H1 (cell line): ENCODE measurements around the gene KSR2. TPM values are rescaled to one million over a fixed set of nuclear protein-coding genes. Genes with fewer than 3 reads are reported as not detected.

Source experiments
- CTCF ChIA-PET: fragments of 300-600 bp; sonication (Branson Sonifier 250); formaldehyde crosslinking; loops from one replicate; lab custom pipeline; 2021; ENCODE audit not compliant: partially characterized antibody; lab: Charles Lee
- POLR2A ChIA-PET: fragments of 300-600 bp; sonication (Branson Sonifier 250); formaldehyde crosslinking; loops from one replicate; lab custom pipeline; 2021; ENCODE audit warnings: inconsistent platforms; ENCODE audit not compliant: partially characterized antibody; lab: Charles Lee
- DNase-seq, 2 experiments: peaks; one replicate each; pipeline versions ENCODE4 v3.0.0 to v3.0.0-alpha.2; 2010 to 2022; ENCODE audit warnings: low spot score in 2 of 2, low read depth in 1 of 2, mixed read lengths in 1 of 2
- FAIRE-seq: peaks from 2 replicates; lab custom pipeline; 2011; peaks lifted over from hg19 to GRCh38; lab: Jason Lieb, UNC
- H2AFZ ChIP-seq: 2 replicates; pipeline ENCODE4 v1.8.1; 2012; ENCODE audit warnings: low read length, inconsistent platforms
- H2AK5ac ChIP-seq: 2 replicates; pipeline ENCODE4 v1.6.1; 2013; ENCODE audit warnings: low read depth, low read length
- H2BK120ac ChIP-seq: replicated peaks from 2 replicates; pipeline ENCODE3; 2013; ENCODE audit warnings: low read depth, low read length, inconsistent platforms
- H2BK12ac ChIP-seq: 2 replicates; pipeline ENCODE4 v1.6.1; 2013; ENCODE audit warnings: low read depth, low read length
- H2BK15ac ChIP-seq: 2 replicates; pipeline ENCODE4 v1.6.1; 2013; ENCODE audit warnings: low read length
- H2BK20ac ChIP-seq: 2 replicates; pipeline ENCODE4 v1.6.1; 2013; ENCODE audit warnings: low read length
- H2BK5ac ChIP-seq: 2 replicates; pipeline ENCODE4 v1.6.1; 2013; ENCODE audit warnings: low read depth, low read length
- H3K14ac ChIP-seq: 2 replicates; pipeline ENCODE4 v1.6.1; 2013; ENCODE audit warnings: inconsistent platforms; ENCODE audit not compliant: insufficient read length
- H3K18ac ChIP-seq: 2 replicates; pipeline ENCODE4 v1.6.1; 2013; ENCODE audit warnings: low read length; ENCODE audit errors: extremely low read depth
- H3K23ac ChIP-seq: 2 replicates; pipeline ENCODE4 v1.6.1; 2013; ENCODE audit warnings: inconsistent platforms; ENCODE audit not compliant: insufficient read length
- H3K23me2 ChIP-seq: 2 replicates; pipeline ENCODE4 v1.6.1; 2013; ENCODE audit warnings: low read depth, low read length
- H3K27ac ChIP-seq: 2 replicates; pipeline ENCODE4 v1.6.1; 2011; ENCODE audit warnings: low read depth, low read length, inconsistent platforms
- H3K27me3 ChIP-seq, 4 experiments: replicated peaks in 1 of 4; 1 replicate in 1 of 4; 2 replicates in 3 of 4; pipeline versions ENCODE4 v1.6.1 to v1.8.1; 2011 to 2013; ENCODE audit warnings: low read length in 3 of 4, mild to moderate bottlenecking in 3 of 4, inconsistent platforms in 2 of 4, mixed read lengths in 2 of 4, moderate library complexity in 1 of 4; ENCODE audit not compliant: control insufficient read depth in 3 of 4, insufficient read depth in 3 of 4; ENCODE audit errors: extremely low read depth in 1 of 4
- H3K36me3 ChIP-seq, 4 experiments: 2 replicates each; pipeline versions ENCODE4 v1.6.1 to v1.8.1; 2011 to 2013; ENCODE audit warnings: mild to moderate bottlenecking in 4 of 4, low read length in 3 of 4, moderate library complexity in 2 of 4, control low read depth in 1 of 4, inconsistent platforms in 1 of 4; ENCODE audit not compliant: insufficient read depth in 4 of 4, control insufficient read depth in 2 of 4
- H3K4ac ChIP-seq: replicated peaks from 2 replicates; pipeline ENCODE3; 2013; ENCODE audit warnings: low read length, low read depth, mixed read lengths, inconsistent platforms; ENCODE audit not compliant: insufficient read length
- H3K4me1 ChIP-seq, 4 experiments: replicated peaks in 1 of 4; 1 replicate in 1 of 4; 2 replicates in 3 of 4; pipeline versions ENCODE4 v1.6.1 to v1.8.1; 2011 to 2013; ENCODE audit warnings: low read length in 3 of 4, inconsistent platforms in 2 of 4, mixed read lengths in 1 of 4; ENCODE audit not compliant: insufficient read depth in 4 of 4, control insufficient read depth in 3 of 4
- H3K4me2 ChIP-seq, 2 experiments: 2 replicates each; pipeline versions ENCODE4 v1.6.1 to v1.8.1; 2011 to 2013; ENCODE audit warnings: low read depth in 2 of 2, low read length in 2 of 2, control low read depth in 1 of 2, inconsistent platforms in 1 of 2, mild to moderate bottlenecking in 1 of 2; ENCODE audit not compliant: insufficient read depth in 1 of 2
- H3K4me3 ChIP-seq, 4 experiments: fragments of 200-600, 300-600 bp in 1 of 4; sonication (generic), shearing (Covaris generic), sonication (Bioruptor Twin) in 1 of 4; 2 replicates each; pipeline versions ENCODE4 v1.5.1 to v1.8.1; 2011 to 2016; ENCODE audit warnings: low read length in 4 of 4, low read depth in 3 of 4, control low read depth in 2 of 4, inconsistent platforms in 2 of 4, mild to moderate bottlenecking in 2 of 4, mixed read lengths in 1 of 4, moderate library complexity in 1 of 4; ENCODE audit not compliant: insufficient read depth in 2 of 4; ENCODE audit errors: extremely low read depth in 1 of 4
- H3K56ac ChIP-seq: replicated peaks from 2 replicates; pipeline ENCODE3; 2013; ENCODE audit warnings: low read depth, mild to moderate bottlenecking, mixed read lengths, low read length, inconsistent platforms; ENCODE audit not compliant: insufficient read length
- H3K79me1 ChIP-seq: 2 replicates; pipeline ENCODE4 v1.6.1; 2013; ENCODE audit warnings: low read depth, low read length, control low read depth
- H3K79me2 ChIP-seq, 2 experiments: 2 replicates each; pipeline versions ENCODE4 v1.6.1 to v1.8.1; 2012 to 2013; ENCODE audit warnings: low read length in 2 of 2, mild to moderate bottlenecking in 2 of 2, inconsistent platforms in 1 of 2; ENCODE audit not compliant: insufficient read depth in 2 of 2, control insufficient read depth in 1 of 2
- H3K9ac ChIP-seq, 4 experiments: replicated peaks in 1 of 4; 1 replicate in 1 of 4; 2 replicates in 3 of 4; pipeline versions ENCODE4 v1.6.1 to v1.8.1; 2011 to 2013; ENCODE audit warnings: low read depth in 3 of 4, low read length in 3 of 4, control low read depth in 2 of 4, mild to moderate bottlenecking in 2 of 4, moderate library complexity in 2 of 4, inconsistent platforms in 1 of 4; ENCODE audit errors: extremely low read depth in 1 of 4
- H3K9me3 ChIP-seq, 2 experiments: 2 replicates each; pipeline versions ENCODE4 v1.6.1 to v1.8.1; 2012 to 2013; ENCODE audit warnings: mild to moderate bottlenecking in 2 of 2, moderate library complexity in 2 of 2, control low read depth in 1 of 2, inconsistent platforms in 1 of 2, low read depth in 1 of 2, low read length in 1 of 2, mixed read lengths in 1 of 2; ENCODE audit not compliant: insufficient read depth in 2 of 2
- H4K20me1 ChIP-seq, 2 experiments: replicated peaks in 1 of 2; 2 replicates each; pipeline versions ENCODE3 to v1.8.1; 2011 to 2013; ENCODE audit warnings: inconsistent platforms in 2 of 2, low read length in 2 of 2, mild to moderate bottlenecking in 1 of 2; ENCODE audit not compliant: insufficient read depth in 2 of 2, control insufficient read depth in 1 of 2
- H4K5ac ChIP-seq: 2 replicates; pipeline ENCODE4 v1.6.1; 2013; ENCODE audit warnings: low read length, low read depth, mixed read lengths, inconsistent platforms; ENCODE audit not compliant: insufficient read length
- H4K8ac ChIP-seq: 2 replicates; pipeline ENCODE4 v1.8.0; 2013; ENCODE audit warnings: mild to moderate bottlenecking, moderate library complexity, low read length, inconsistent platforms; ENCODE audit not compliant: insufficient read depth; ENCODE audit errors: extremely low read depth
- H4K91ac ChIP-seq: replicated peaks from 2 replicates; pipeline ENCODE3; 2013; ENCODE audit warnings: low read length, mixed read lengths, inconsistent platforms; ENCODE audit not compliant: insufficient read length
- E2F6 ChIP-seq: IDR thresholded peaks from 2 replicates; pipeline ENCODE4 v1.6.1; 2012; ENCODE audit warnings: inconsistent platforms
- GABPA ChIP-seq: IDR thresholded peaks from 2 replicates; pipeline ENCODE4 v1.6.1; 2011; ENCODE audit warnings: mild to moderate bottlenecking, low read length, moderate library complexity, borderline replicate concordance; ENCODE audit not compliant: insufficient read depth
- NRF1 ChIP-seq: IDR thresholded peaks from 2 replicates; pipeline ENCODE4 v1.6.1; 2011; ENCODE audit warnings: mild to moderate bottlenecking, low read depth, low read length, improper control_type of control experiment
- SIX5 ChIP-seq: IDR thresholded peaks from 2 replicates; pipeline ENCODE4 v1.6.1; 2011; ENCODE audit warnings: mild to moderate bottlenecking, low read depth, low read length
- WGBS, 2 experiments: shearing (Covaris generic) in 1 of 2; methylation state at CpG; one replicate each; pipeline versions ENCODE4 v1.1.6 to v1.1.7; 2013 to 2015; ENCODE audit warnings: low lambda C conversion rate in 2 of 2, mixed read lengths in 2 of 2, inconsistent platforms in 1 of 2, low coverage in 1 of 2, missing lambda C conversion rate in 1 of 2; ENCODE audit not compliant: insufficient replicate concordance in 2 of 2, insufficient coverage in 1 of 2, insufficient read length in 1 of 2; ENCODE audit errors: extremely low coverage in 1 of 2, missing lambda C conversion rate in 1 of 2; 5-methylcytosine and 5-hydroxymethylcytosine counted together
- polyA plus RNA-seq, 7 experiments: library from polyadenylated mRNA; depleted of rRNA in 3 of 7; stranded (reverse) in 5 of 7; unstranded in 2 of 7; fragments of >200 nt in 5 of 7; fragments of 200-250 nt in 2 of 7; gene quantifications; 1 replicate in 5 of 7; 2 replicates in 1 of 7; 4 replicates in 1 of 7; pipeline versions ENCODE4 v1.2.1 to v1.2.3, GENCODE V29; 2011 to 2013; ENCODE audit warnings: missing spikeins in 2 of 7, mixed read lengths in 2 of 7
- total RNA-seq: library from RNA; stranded (reverse); fragmentation: NEBNext Ultra II Directional; extraction: Animal tissue kit (Norgen Biotek cat#: 25700); gene quantifications from 2 replicates; pipeline ENCODE4 v1.2.1, GENCODE V29; 2021

KSR2 gene
- total and polyA plus RNA-seq, 2 of the 8 experiments (the other 6 are each of a cell fraction or from before 2014, with no cell fraction given), result 0.74 to 2.2 TPM

GRCh38 chr12:117703584-117703983, 265.2 kb downstream of the KSR2 start:
- H3K4ac ChIP-seq, result no peak overlapping the region
- 0 out of 4 replicates have a peak overlapping the region, but pooled peaks of 1 of the 2 experiments have one; percentile 14 for H3K4me2 ChIP-seq
- H2BK12ac ChIP-seq, result no peak overlapping the region
- no peak overlapping the region for H3K56ac ChIP-seq
- H3K27me3 ChIP-seq, result no peaks in the 10 kb centered on the region
- no peaks in the 10 kb centered on the region for H4K20me1 ChIP-seq
- no peak overlapping the region for H3K14ac ChIP-seq
- H3K9ac ChIP-seq, result no peak overlapping the region
- H2BK5ac ChIP-seq, result no peak overlapping the region
- CTCF ChIA-PET, result interaction anchor here (0.8 to 1.8 kb wide), 7 partner anchors 8 to 153 kb away, joined by 3 to 10 read pairs (median 4); no protein-coding TSS in a partner anchor
- H3K23me2 ChIP-seq, result no peaks in the 10 kb centered on the region; the same call in 1 of the 2 replicates
- no peaks in the 10 kb centered on the region; a peak in 1 of 8 replicates for H3K36me3 ChIP-seq
- DNase-seq (no peak), FAIRE-seq (no peak)
- no peak overlapping the region for H3K4me3 ChIP-seq
- no peak overlapping the region for H3K23ac ChIP-seq
- H2AFZ ChIP-seq, result no peak overlapping the region
- H3K4me1 ChIP-seq, result peaks cover 0 to 15% (median 2%) of the 10 kb centered on the region in 4 experiments; a peak in 4 of 7 replicates
- no peak overlapping the region for H2BK120ac ChIP-seq
- no peak overlapping the region for H3K18ac ChIP-seq
- no peak overlapping the region for H2BK15ac ChIP-seq
- no peak overlapping the region for H2AK5ac ChIP-seq
- no peak for TF ChIP-seq SIX5
- TF ChIP-seq NRF1, result no peak
- no peak for TF ChIP-seq E2F6
- TF ChIP-seq GABPA, result no peak
- TF ChIP-seq, all 59 proteins: peak for 0
- H4K8ac ChIP-seq, result no peak overlapping the region
- no peak overlapping the region for H4K5ac ChIP-seq
- POLR2A ChIA-PET, result interaction anchor here (1.2 to 1.3 kb wide), 2 partner anchors 8 to 12 kb away, joined by 3 to 7 read pairs; no protein-coding TSS in a partner anchor
- H4K91ac ChIP-seq, result no peak overlapping the region
- no peaks in the 10 kb centered on the region for H3K9me3 ChIP-seq
- no peaks in the 10 kb centered on the region for H3K79me1 ChIP-seq
- no peak overlapping the region for H3K27ac ChIP-seq
- 88% methylated on average over 4 of the region's 4 CpGs; no CpG with 5 or more reads in 1 of the 2 experiments for WGBS, 2 experiments
- H2BK20ac ChIP-seq, result no peak overlapping the region
- no peaks in the 10 kb centered on the region for H3K79me2 ChIP-seq
